Measurements from ENCODE around the gene NUBP2.

Gene NUBP2

GRCh38 chr16:1828645-1829410 lies 46.1 kb downstream of the NUBP2 start:
- DNase-seq (ENCODE audit: low read depth): no peak

DNA sequence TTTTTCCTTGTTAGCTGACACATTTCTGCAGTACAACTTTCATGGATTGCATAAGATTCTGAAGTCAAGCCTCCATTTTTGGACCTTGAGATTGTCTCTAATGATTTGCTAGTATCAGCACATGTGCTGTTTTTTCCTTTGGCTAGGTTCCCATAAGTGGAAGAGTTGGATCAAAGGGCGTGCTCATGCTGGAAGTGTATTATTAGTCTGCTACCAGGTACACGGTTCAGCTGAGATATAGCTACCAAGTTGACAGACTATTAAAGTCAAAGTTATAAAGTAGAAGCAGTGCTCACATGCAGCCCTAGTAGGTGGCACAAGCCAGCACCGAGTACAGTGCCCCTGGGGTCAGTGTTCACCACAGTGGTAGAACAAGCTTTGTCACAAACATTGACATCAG lies 47.5 kb downstream of the NUBP2 start:
- DNase-seq (ENCODE audit: low read depth): no peak

- DNase-seq (ENCODE audit: low read depth): no peak
These were observed 48.7 kb downstream of the NUBP2 start for GRCh38 chr16:1831186-1832075.

GRCh38 chr16:1832838-1833454 lies 50.2 kb downstream of the NUBP2 start:
- DNase-seq (ENCODE audit: low read depth): no peak

GRCh38 chr16:1834096-1834495 lies 51.3 kb downstream of the NUBP2 start:
- no peak for DNase-seq (ENCODE audit: low read depth)

Measured in non-pigmented ciliary epithelial cell (primary cell).